HepG2 (cell line): ENCODE results near the gene MYADML2. TPM values are rescaled to one million over a fixed set of nuclear protein-coding genes. Genes with fewer than 3 reads are reported as not detected.

ENCODE experiments used
- ATAC-seq: fragments of 200-7000 bp; cut with Tn5 transposase; 3 replicates; pipeline ENCODE4 v1.9.1; 2020; ENCODE audit warnings: mild to moderate bottlenecking, moderate library complexity
- BruUV-seq: library from RNA; stranded (reverse); fragments of 400-500 nt; replicated peaks from 2 replicates; lab custom pipeline; 2021; lab: Mats Ljungman, UMichigan
- CTCF ChIA-PET: fragments of 300-600 bp; formaldehyde crosslinking; extraction: SDS; loops from one replicate; lab custom pipeline; 2021; ENCODE audit warnings: low total read pairs, inconsistent platforms, low intra/inter-chr PET ratio; lab: Yijun Ruan, JAX
- POLR2A ChIA-PET: fragments of 350-600 bp; sonication (Branson Sonifier 250); formaldehyde crosslinking; loops from one replicate; lab custom pipeline; 2020; ENCODE audit warnings: antibody characterized with exemption, inconsistent platforms; lab: Yijun Ruan, JAX
- DNase-seq: peaks from one replicate; pipeline ENCODE4 v3.0.0-alpha.2; 2015; ENCODE audit warnings: low spot score
- FAIRE-seq: peaks from 3 replicates; lab custom pipeline; 2011; peaks lifted over from hg19 to GRCh38; lab: Jason Lieb, UNC
- H2AFZ ChIP-seq: one replicate; pipeline ENCODE4 v1.6.1; 2011; ENCODE audit warnings: low read length, inconsistent platforms
- H3K27ac ChIP-seq: fragments of 300-600 bp; 3 replicates; pipeline ENCODE4 v1.8.0; 2011; ENCODE audit warnings: mixed run types, mild to moderate bottlenecking, mixed read lengths, low read length, inconsistent platforms; ENCODE audit not compliant: insufficient read depth; ENCODE audit errors: extremely low read length
- H3K27me3 ChIP-seq, 2 experiments: fragments of 200-600 bp in 1 of 2; 2 replicates in 1 of 2; 3 replicates in 1 of 2; pipeline versions ENCODE4 v1.6.0 to v1.8.0; 2011; ENCODE audit warnings: low read length in 2 of 2, mild to moderate bottlenecking in 2 of 2, moderate library complexity in 2 of 2, inconsistent platforms in 1 of 2; ENCODE audit not compliant: insufficient read depth in 2 of 2, control insufficient read depth in 1 of 2
- H3K36me3 ChIP-seq, 2 experiments: fragments of 200-600 bp in 1 of 2; replicated peaks in 1 of 2; 2 replicates in 1 of 2; 3 replicates in 1 of 2; pipeline versions ENCODE4 v1.5.1 to v1.8.0; 2011; ENCODE audit warnings: low read length in 2 of 2, inconsistent platforms in 1 of 2; ENCODE audit not compliant: insufficient read depth in 2 of 2, control insufficient read depth in 1 of 2
- H3K4me1 ChIP-seq: 2 replicates; pipeline ENCODE4 v1.5.1; 2012; ENCODE audit warnings: low read length, inconsistent platforms; ENCODE audit not compliant: insufficient read depth
- H3K4me2 ChIP-seq: 2 replicates; pipeline ENCODE4 v1.6.0; 2011; ENCODE audit warnings: low read depth, low read length, inconsistent platforms
- H3K4me3 ChIP-seq, 3 experiments: fragments of 200-600 bp in 1 of 3; sonication (generic), shearing (Covaris generic) in 1 of 3; replicated peaks in 1 of 3; 2 replicates each; pipeline ENCODE4 v1.5.1; 2011 to 2016; ENCODE audit warnings: low read length in 3 of 3, inconsistent platforms in 2 of 3, low read depth in 2 of 3, mild to moderate bottlenecking in 2 of 3, control low read depth in 1 of 3, mixed read lengths in 1 of 3; ENCODE audit not compliant: insufficient read depth in 1 of 3
- H3K79me2 ChIP-seq: one replicate; pipeline ENCODE4 v1.6.1; 2011; ENCODE audit warnings: low read length, inconsistent platforms; ENCODE audit not compliant: insufficient read depth
- H3K9ac ChIP-seq: 2 replicates; pipeline ENCODE4 v1.6.0; 2011; ENCODE audit warnings: mild to moderate bottlenecking, low read depth, low read length, inconsistent platforms; ENCODE audit not compliant: insufficient read depth
- H3K9me3 ChIP-seq: 2 replicates; pipeline ENCODE4 v1.5.1; 2012; ENCODE audit warnings: mild to moderate bottlenecking, low read length
- H4K20me1 ChIP-seq: 2 replicates; pipeline ENCODE4 v1.6.0; 2011; ENCODE audit warnings: inconsistent platforms, mild to moderate bottlenecking, low read length, moderate library complexity; ENCODE audit not compliant: insufficient read depth
- AGO2 ChIP-seq: fragments of 200-400 bp; formaldehyde crosslinking; optimal IDR thresholded peaks from 2 replicates; pipeline ENCODE3; 2017; ENCODE audit warnings: mild to moderate bottlenecking, low read depth, low read length, moderate library complexity
- CCDC6 ChIP-seq: sonication (generic); formaldehyde crosslinking; IDR thresholded peaks from 2 replicates; pipeline ENCODE4 v1.8.1; 2022; ENCODE audit warnings: mild to moderate bottlenecking, missing genetic modification reagents, moderate library complexity
- FOXA3 ChIP-seq: IDR thresholded peaks from 2 replicates; pipeline ENCODE4 v1.6.1; 2016; ENCODE audit warnings: missing genetic modification reagents, missing compliant biosample characterization
- RBFOX2 ChIP-seq: fragments of 200-400 bp; formaldehyde crosslinking; IDR thresholded peaks from 2 replicates; pipeline ENCODE4 v1.6.1; 2017; ENCODE audit warnings: low read depth, mild to moderate bottlenecking, low read length
- SP4 ChIP-seq: sonication (generic); formaldehyde crosslinking; IDR thresholded peaks from 2 replicates; pipeline ENCODE4 v1.8.1; 2023; ENCODE audit warnings: mild to moderate bottlenecking, missing genetic modification reagents
- STAG1 ChIP-seq: sonication (generic); formaldehyde crosslinking; IDR thresholded peaks from 2 replicates; pipeline ENCODE4 v1.4.0; 2020; ENCODE audit warnings: missing genetic modification reagents
- ZBTB38 ChIP-seq: sonication (generic); formaldehyde crosslinking; IDR thresholded peaks from 2 replicates; pipeline ENCODE4 v1.5.1; 2020; ENCODE audit warnings: mild to moderate bottlenecking, missing genetic modification reagents
- ZNF678 ChIP-seq: sonication (generic); formaldehyde crosslinking; IDR thresholded peaks from 2 replicates; pipeline ENCODE4 v1.4.0; 2020; ENCODE audit warnings: mild to moderate bottlenecking, missing genetic modification reagents
- ZNF766 ChIP-seq: sonication (generic); formaldehyde crosslinking; IDR thresholded peaks from 2 replicates; pipeline ENCODE4 v1.5.0; 2020; ENCODE audit warnings: missing genetic modification reagents, borderline replicate concordance
- WGBS: methylation state at CpG from one replicate; pipeline ENCODE4 v1.1.6; 2017; ENCODE audit warnings: low lambda C conversion rate; 5-methylcytosine and 5-hydroxymethylcytosine counted together
- in situ Hi-C: cut with HindIII; loops from 2 replicates; pipeline ENCODE4 v1.10.0; 2017; ENCODE audit warnings: low pct_unique_long_range_greater_than_20kb; ENCODE audit not compliant: extremely low pct_ligation_motif_present
- intact Hi-C: fragments of 100-400 bp; cut with micrococcal nuclease; formaldehyde crosslinking; loops from one replicate; pipeline ENCODE4 v1.10.0; 2022; ENCODE audit not compliant: unreplicated experiment
- polyA plus RNA-seq, 8 experiments: library from polyadenylated mRNA; depleted of rRNA in 3 of 8; stranded (reverse) in 7 of 8; unstranded in 1 of 8; fragments of >200 nt; fragmentation: Illumina TruSeq in 4 of 8; extraction: Trizol in 4 of 8; gene quantifications; 2 replicates each; pipeline versions ENCODE4 v1.2.1 to v1.2.3, GENCODE V29; 2011 to 2016; ENCODE audit warnings: low read depth in 4 of 8, missing spikeins in 1 of 8, mixed read lengths in 1 of 8; ENCODE audit not compliant: insufficient read depth in 1 of 8
- total RNA-seq, 5 experiments: library from RNA; depleted of rRNA; stranded (reverse); fragments of >200 nt; fragmentation: Illumina TruSeq; extraction: Trizol; gene quantifications; 2 replicates each; pipeline ENCODE4 v1.2.3, GENCODE V29; 2016; ENCODE audit warnings: low read depth in 1 of 5

Gene MYADML2
- total and polyA plus RNA-seq, 2 of the 13 experiments (the other 11 are each of a cell fraction or from before 2014, with no cell fraction given): not detected

- intact Hi-C loops: no loop called here
- H2AFZ ChIP-seq: no peak overlapping the region
- no peak overlapping the region for H3K27ac ChIP-seq
- H3K9me3 ChIP-seq: no peaks in the 10 kb centered on the region
- FAIRE-seq (no peak), ATAC-seq (no peak)
- peak overlapping the region in 2 of 3 experiments; percentile 89 to 91; a peak in 3 of 6 replicates for H3K4me3 ChIP-seq
- TF ChIP-seq CCDC6 (CRISPR knock-in tag) (0 out of 2 replicates have a peak, but pooled peaks have one; percentile 11), AGO2 (peak; percentile 40), RBFOX2 (peak; percentile 24; the same call in 1 of the 2 replicates), SP4 (0 out of 2 replicates have a peak, but pooled peaks have one; percentile 42), FOXA3 (no peak), ZBTB38 (0 out of 2 replicates have a peak, but pooled peaks have one; percentile 45), ZNF678 (CRISPR knock-in tag) (0 out of 2 replicates have a peak, but pooled peaks have one; percentile 4), ZNF766 (CRISPR knock-in tag) (no peak), STAG1 (no peak)
- TF ChIP-seq, all 625 proteins: peak for 6
- POLR2A ChIA-PET: interaction anchor here (1.1 to 6.1 kb wide), 11 partner anchors 8 to 108 kb away, joined by 3 to 71 read pairs (median 30); partner anchors contain the start of genes CENPX, DCXR, LRRC45 and P4HB
- TSS peak; percentile 33 for BruUV-seq
- WGBS: 93% methylated on average over 30 of the region's 31 CpGs
- H4K20me1 ChIP-seq: peaks cover 21% of the 10 kb centered on the region
- peak overlapping the region; percentile 79 for H3K9ac ChIP-seq
- H3K4me2 ChIP-seq: peak overlapping the region; percentile 94
- in situ Hi-C loops: no loop called here
- H3K27me3 ChIP-seq: no peaks in the 10 kb centered on the region
- H3K79me2 ChIP-seq: peaks cover 30% of the 10 kb centered on the region
- peaks cover 52% of the 10 kb centered on the region for H3K4me1 ChIP-seq
- no peak for DNase-seq
- H3K36me3 ChIP-seq: peaks cover 4 to 14% of the 10 kb centered on the region in 2 experiments; a peak in 4 of 5 replicates
- CTCF ChIA-PET: no interaction called here
These were observed 17.5 kb downstream of the MYADML2 start for GRCh38 chr17:81929253-81930141.
